WI38 (cell line): Measurements from ENCODE around the gene PRSS36.

ENCODE experiments used
- H3K4me3 ChIP-seq: 2 replicates; pipeline ENCODE4 v1.5.1; 2011; ENCODE audit warnings: low read depth, mild to moderate bottlenecking, control low read depth, low read length
- CTCF ChIP-seq: IDR thresholded peaks from 2 replicates; pipeline ENCODE4 v1.5.1; 2012; ENCODE audit warnings: low read depth, mild to moderate bottlenecking, control low read depth, low read length

The PRSS36 gene

GRCh38 chr16:31131841-31132271 is 18.0 kb downstream of the PRSS36 start:
- TF ChIP-seq CTCF: no peak
- H3K4me3 ChIP-seq: no peak overlapping the region

- no peak for TF ChIP-seq CTCF
- no peak overlapping the region for H3K4me3 ChIP-seq
Measured at GRCh38 chr16:31131416-31131815, 18.4 kb downstream of the PRSS36 start.

GRCh38 chr16:31130899-31131298 is 19.0 kb downstream of the PRSS36 start:
- no peak overlapping the region for H3K4me3 ChIP-seq
- TF ChIP-seq CTCF: no peak

- no peak overlapping the region for H3K4me3 ChIP-seq
- TF ChIP-seq CTCF: no peak
Measured at GRCh38 chr16:31130336-31130891, 19.5 kb downstream of the PRSS36 start.

GRCh38 chr16:31129568-31130335 is 20.1 kb downstream of the PRSS36 start:
- TF ChIP-seq CTCF: no peak
- H3K4me3 ChIP-seq: no peak overlapping the region

GRCh38 chr16:31128711-31129567 is 20.9 kb downstream of the PRSS36 start:
- no peak overlapping the region for H3K4me3 ChIP-seq
- no peak for TF ChIP-seq CTCF
